ENCODE results near the gene ADTRP.

Gene ADTRP

GRCh38 chr6:11756292-11756691, 22.3 kb downstream of the ADTRP start:
- DNase-seq (ENCODE audit: low read depth in 2 of 2): no peak

- no peak for DNase-seq (ENCODE audit: low read depth in 2 of 2)
Observed at GRCh38 chr6:11755725-11756124, 22.9 kb downstream of the ADTRP start.

GRCh38 chr6:11754625-11755271, 23.9 kb downstream of the ADTRP start:
- no peak for DNase-seq (ENCODE audit: low read depth in 2 of 2)

GRCh38 chr6:11753798-11754197, 24.8 kb downstream of the ADTRP start:
- DNase-seq (ENCODE audit: low read depth in 2 of 2): no peak

GRCh38 chr6:11752360-11752759, 26.2 kb downstream of the ADTRP start:
- no peak for DNase-seq (ENCODE audit: low read depth in 2 of 2)

- no peak for DNase-seq (ENCODE audit: low read depth in 2 of 2)
Observed at GRCh38 chr6:11750682-11751081, 27.9 kb downstream of the ADTRP start.

- no peak for DNase-seq (ENCODE audit: low read depth in 2 of 2)
Observed at GRCh38 chr6:11748591-11749210, 29.9 kb downstream of the ADTRP start.

- DNase-seq (ENCODE audit: low read depth in 2 of 2): no peak
Observed at GRCh38 chr6:11747021-11747420, 31.6 kb downstream of the ADTRP start.

GRCh38 chr6:11744753-11745152, 33.9 kb downstream of the ADTRP start:
- DNase-seq (ENCODE audit: low read depth in 2 of 2): no peak

GRCh38 chr6:11744101-11744500, 34.5 kb downstream of the ADTRP start:
- DNase-seq (ENCODE audit: low read depth in 2 of 2): no peak

- no peak for DNase-seq (ENCODE audit: low read depth in 2 of 2)
Observed at GRCh38 chr6:11740875-11741274, 37.7 kb downstream of the ADTRP start.

- no peak for DNase-seq (ENCODE audit: low read depth in 2 of 2)
Observed at GRCh38 chr6:11738661-11739375, 39.8 kb downstream of the ADTRP start.

GRCh38 chr6:11738234-11738633, 40.4 kb downstream of the ADTRP start:
- no peak for DNase-seq (ENCODE audit: low read depth in 2 of 2)

- DNase-seq (ENCODE audit: low read depth in 2 of 2): no peak
Observed at GRCh38 chr6:11736601-11737000, 42.0 kb downstream of the ADTRP start.

GRCh38 chr6:11734861-11735613, 43.6 kb downstream of the ADTRP start:
- DNase-seq (ENCODE audit: low read depth in 2 of 2): no peak

- DNase-seq (ENCODE audit: low read depth in 2 of 2): no peak
Observed at GRCh38 chr6:11732036-11732631, 46.5 kb downstream of the ADTRP start.

- DNase-seq (ENCODE audit: low read depth in 2 of 2): no peak
Observed at GRCh38 chr6:11731423-11731822, 47.2 kb downstream of the ADTRP start.

GRCh38 chr6:11730641-11731040, 48.0 kb downstream of the ADTRP start:
- no peak for DNase-seq (ENCODE audit: low read depth in 2 of 2)

GRCh38 chr6:11729076-11729475, 49.5 kb downstream of the ADTRP start:
- DNase-seq (ENCODE audit: low read depth in 2 of 2): no peak

- DNase-seq (ENCODE audit: low read depth in 2 of 2): no peak
Observed at GRCh38 chr6:11727998-11728961, 50.3 kb downstream of the ADTRP start.

Measured in fibroblast of skin of left quadriceps (primary cell).